ENCODE data around the gene GATA5. TPM values are rescaled to one million over a fixed set of nuclear protein-coding genes. Genes with fewer than 3 reads are reported as not detected.

Gene GATA5
- total and polyA plus RNA-seq, 8 donors: 3.1 to 16.4 (median 9.3) TPM; not detected in 1

DNA sequence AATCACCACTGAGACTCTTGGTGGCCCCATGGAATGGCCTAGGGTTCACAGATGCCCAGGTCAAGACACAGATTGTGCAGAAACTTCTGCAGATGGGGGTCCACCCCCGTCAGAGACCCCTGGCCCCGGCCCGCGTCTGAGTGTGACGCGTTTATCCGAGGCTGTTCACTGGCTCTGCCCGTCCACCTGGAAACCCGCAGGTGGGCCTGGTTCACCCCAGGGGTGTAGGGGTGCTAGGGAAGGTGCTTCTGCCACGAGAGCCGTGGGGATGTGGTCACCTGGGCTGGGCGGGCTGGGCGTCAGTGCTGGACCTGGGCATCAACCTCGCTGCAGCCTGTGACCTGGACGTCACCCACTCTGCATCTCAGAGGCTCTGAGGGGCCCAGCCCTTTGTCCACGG lies 39.5 kb upstream of the GATA5 start:
- H3K27me3 ChIP-seq: peaks cover 0 to 87% (median 26%) of the 10 kb centered on the region in 3 donors
- TF ChIP-seq EP300 (IDR thresholded peaks at IDR 0.05) (no peak), POLR2A (IDR thresholded peaks at IDR 0.05) (no peak), POLR2AphosphoS5 (IDR thresholded peaks at IDR 0.05) (no peak)
- TF ChIP-seq, protein P1, sequence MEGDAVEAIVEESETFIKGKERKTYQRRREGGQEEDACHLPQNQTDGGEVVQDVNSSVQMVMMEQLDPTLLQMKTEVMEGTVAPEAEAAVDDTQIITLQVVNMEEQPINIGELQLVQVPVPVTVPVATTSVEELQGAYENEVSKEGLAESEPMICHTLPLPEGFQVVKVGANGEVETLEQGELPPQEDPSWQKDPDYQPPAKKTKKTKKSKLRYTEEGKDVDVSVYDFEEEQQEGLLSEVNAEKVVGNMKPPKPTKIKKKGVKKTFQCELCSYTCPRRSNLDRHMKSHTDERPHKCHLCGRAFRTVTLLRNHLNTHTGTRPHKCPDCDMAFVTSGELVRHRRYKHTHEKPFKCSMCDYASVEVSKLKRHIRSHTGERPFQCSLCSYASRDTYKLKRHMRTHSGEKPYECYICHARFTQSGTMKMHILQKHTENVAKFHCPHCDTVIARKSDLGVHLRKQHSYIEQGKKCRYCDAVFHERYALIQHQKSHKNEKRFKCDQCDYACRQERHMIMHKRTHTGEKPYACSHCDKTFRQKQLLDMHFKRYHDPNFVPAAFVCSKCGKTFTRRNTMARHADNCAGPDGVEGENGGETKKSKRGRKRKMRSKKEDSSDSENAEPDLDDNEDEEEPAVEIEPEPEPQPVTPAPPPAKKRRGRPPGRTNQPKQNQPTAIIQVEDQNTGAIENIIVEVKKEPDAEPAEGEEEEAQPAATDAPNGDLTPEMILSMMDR (IDR thresholded peaks at IDR 0.05): no peak
- intact Hi-C loops (cut with DNase I; ENCODE audit: low total_unique reads): no loop called here

DNA sequence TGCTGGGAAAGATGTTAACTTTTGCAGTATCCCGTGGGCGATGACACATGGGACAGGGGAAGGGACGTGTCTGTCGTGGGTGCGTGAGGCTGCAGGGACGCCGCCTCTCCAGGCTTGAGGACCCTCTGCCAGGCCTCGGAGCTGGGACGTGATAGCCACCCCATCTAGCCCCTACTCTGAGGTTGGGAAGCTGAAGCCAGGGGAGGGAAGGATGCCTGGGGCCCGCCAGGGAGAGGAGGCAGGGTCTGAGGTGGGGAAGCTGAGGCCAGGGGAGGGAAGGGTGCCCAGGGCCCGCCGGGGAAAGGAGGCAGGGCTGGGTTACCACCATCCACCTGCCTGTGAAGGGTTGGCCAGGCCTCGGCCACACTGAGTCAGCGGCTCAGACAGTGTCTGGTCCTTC lies 38.2 kb upstream of the GATA5 start:
- Histone ChIP-seq H3K36me3 (no peaks in the 10 kb centered on the region), H3K27me3 (peaks cover 0 to 76% (median 26%) of the 10 kb centered on the region in 3 donors), H3K4me3 (no peak overlapping the region), H3K4me1 (peaks cover 0 to 8% (median 4%) of the 10 kb centered on the region in 4 donors), H3K27ac (no peak overlapping the region), H3K9me3 (no peaks in the 10 kb centered on the region)
- 87 to 92% (median 91%) methylated on average over 12 to 14 of the region's 14 CpGs for WGBS, 5 donors
- TF ChIP-seq POLR2AphosphoS5 (IDR thresholded peaks at IDR 0.05) (no peak), EP300 (IDR thresholded peaks at IDR 0.05) (no peak), POLR2A (IDR thresholded peaks at IDR 0.05) (no peak)
- TF ChIP-seq, protein P1 (IDR thresholded peaks at IDR 0.05): no peak
- intact Hi-C loops (cut with DNase I; ENCODE audit: low total_unique reads): no loop called here
- DNase-seq: no peak

More for the DNA sequence above, 39.5 kb upstream of the GATA5 start:
- Histone ChIP-seq H3K9me3 (no peaks in the 10 kb centered on the region), H3K27ac (no peak overlapping the region), H3K4me1 (peaks cover 0 to 8% (median 4%) of the 10 kb centered on the region in 4 donors), H3K36me3 (no peaks in the 10 kb centered on the region), H3K4me3 (no peak overlapping the region)
- DNase-seq: no peak
- 82 to 92% (median 88%) methylated on average over 12 to 16 of the region's 16 CpGs for WGBS, 5 donors

DNA sequence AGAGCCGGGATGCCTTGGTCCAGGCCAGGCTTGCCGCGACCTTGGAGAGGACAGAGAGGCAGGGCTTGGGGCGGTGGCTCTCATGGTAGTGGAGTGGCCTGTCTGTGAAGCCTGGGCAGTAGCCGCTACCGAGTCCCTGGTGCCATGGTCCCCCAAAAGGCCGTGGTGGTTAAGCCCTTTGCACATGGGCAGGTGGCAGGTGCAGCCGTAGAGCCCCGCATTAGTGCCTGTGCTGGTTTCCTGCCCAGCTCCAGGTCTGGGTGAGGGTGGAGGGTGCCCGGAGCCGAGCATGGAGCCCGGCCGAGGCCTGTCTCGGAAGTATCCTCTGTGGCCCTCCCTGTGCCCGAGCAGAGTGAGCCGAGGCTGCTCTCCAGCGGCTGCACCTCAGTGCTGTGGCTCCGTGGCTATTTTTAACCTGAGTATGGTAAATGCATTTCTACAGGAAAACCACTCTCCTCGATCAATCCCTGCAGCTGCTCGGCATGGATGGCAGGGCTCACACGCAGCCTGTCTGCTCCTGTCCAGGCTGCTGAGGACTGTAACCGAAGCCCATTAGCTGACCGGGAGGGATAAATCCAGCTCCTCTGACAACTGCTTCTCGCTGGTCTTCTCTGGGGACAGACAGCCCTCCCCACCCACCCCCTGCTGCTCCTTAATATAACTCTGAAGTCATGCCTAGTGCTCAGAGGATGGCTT lies 36.3 kb upstream of the GATA5 start:
- 61 to 74% (median 68%) methylated on average over 19 to 24 of the region's 24 CpGs for WGBS, 5 donors
- H3K36me3 ChIP-seq: no peaks in the 10 kb centered on the region
- peaks cover 0 to 8% (median 4%) of the 10 kb centered on the region in 4 donors for H3K4me1 ChIP-seq
- intact Hi-C loops (cut with DNase I; ENCODE audit: low total_unique reads): no loop called here
- TF ChIP-seq POLR2A (IDR thresholded peaks at IDR 0.05) (no peak), EP300 (IDR thresholded peaks at IDR 0.05) (no peak), POLR2AphosphoS5 (IDR thresholded peaks at IDR 0.05) (no peak)
- no peak overlapping the region for H3K27ac ChIP-seq
- peaks cover 0 to 60% (median 26%) of the 10 kb centered on the region in 3 donors for H3K27me3 ChIP-seq
- H3K9me3 ChIP-seq: no peaks in the 10 kb centered on the region
- H3K4me3 ChIP-seq: no peak overlapping the region
- no peak for DNase-seq

DNA sequence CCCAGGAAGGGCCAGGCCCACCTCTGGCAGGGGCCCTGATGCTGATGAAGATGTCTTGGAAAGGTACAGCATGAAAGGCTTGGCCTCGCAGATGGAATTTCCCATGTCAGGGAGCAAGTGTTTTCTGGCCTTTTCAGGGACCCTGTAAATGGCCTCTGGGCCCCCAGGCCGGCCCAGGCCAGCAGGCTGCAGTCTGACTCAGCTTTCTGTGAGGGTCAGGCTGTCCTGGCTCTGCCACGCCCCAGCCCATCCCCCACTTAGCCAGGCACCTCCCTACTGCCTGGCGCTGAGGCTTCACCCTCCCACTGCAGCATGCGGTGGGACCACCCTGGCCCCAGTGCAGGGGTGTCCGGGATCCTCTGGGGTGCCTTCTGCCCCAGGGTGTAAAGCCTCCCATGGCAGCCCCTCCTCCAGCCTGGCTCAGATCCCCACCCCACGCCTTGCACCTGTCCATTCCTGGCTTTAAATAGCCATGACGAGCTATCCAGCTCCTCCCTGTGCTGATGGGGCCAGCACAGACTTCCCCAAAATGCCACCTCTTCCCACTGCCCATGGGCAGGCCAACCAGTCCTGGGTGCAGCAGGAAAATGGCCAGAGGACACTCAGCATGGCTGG lies 35.6 kb upstream of the GATA5 start:
- 58 to 73% (median 63%) methylated on average over 8 of the region's 8 CpGs for WGBS, 5 donors
- TF ChIP-seq, protein P1 (IDR thresholded peaks at IDR 0.05): no peak
- TF ChIP-seq POLR2A (IDR thresholded peaks at IDR 0.05) (no peak), EP300 (IDR thresholded peaks at IDR 0.05) (no peak), POLR2AphosphoS5 (IDR thresholded peaks at IDR 0.05) (no peak)
- H3K27ac ChIP-seq: no peak overlapping the region
- no peak overlapping the region for H3K4me3 ChIP-seq
- peaks cover 0 to 53% (median 26%) of the 10 kb centered on the region in 3 donors for H3K27me3 ChIP-seq
- H3K4me1 ChIP-seq: peaks cover 0 to 8% (median 4%) of the 10 kb centered on the region in 4 donors
- DNase-seq: no peak
- no peaks in the 10 kb centered on the region for H3K36me3 ChIP-seq
- no peaks in the 10 kb centered on the region for H3K9me3 ChIP-seq
- intact Hi-C loops (cut with DNase I; ENCODE audit: low total_unique reads): no loop called here

All from stomach (tissue), 9 donors.